Liver (tissue), 9 donors: ENCODE measurements around the gene SH2D4B. TPM values are rescaled to one million over a fixed set of nuclear protein-coding genes. Genes with fewer than 3 reads are reported as not detected.
A peak's percentile ranks its signal among the peaks of the same experiment; 100 is the strongest.

Experiments
- DNase-seq: peaks from one replicate; pipeline ENCODE4 v3.0.0-alpha.2; 2017; ENCODE audit warnings: low spot score
- H3K27ac ChIP-seq, 2 donors: one replicate each; pipeline ENCODE4 v1.7.0; 2013; ENCODE audit warnings: inconsistent platforms in 2 of 2, low read length in 2 of 2, control low read depth in 1 of 2, low read depth in 1 of 2, mild to moderate bottlenecking in 1 of 2
- H3K27me3 ChIP-seq, 4 donors: one replicate each; pipeline versions ENCODE4 v1.6.1 to v1.7.0; 2013; ENCODE audit warnings: low read length in 3 of 4, inconsistent platforms in 1 of 4, mild to moderate bottlenecking in 1 of 4, moderate library complexity in 1 of 4; ENCODE audit not compliant: control insufficient read depth in 4 of 4, insufficient read depth in 4 of 4
- H3K36me3 ChIP-seq, 4 donors: one replicate each; pipeline versions ENCODE4 v1.6.1 to v1.7.0; 2013; ENCODE audit warnings: low read length in 3 of 4, mild to moderate bottlenecking in 3 of 4, low read depth in 1 of 4, moderate library complexity in 1 of 4; ENCODE audit not compliant: control insufficient read depth in 4 of 4, insufficient read depth in 3 of 4
- H3K4me1 ChIP-seq, 4 donors: one replicate each; pipeline versions ENCODE4 v1.6.1 to v1.7.0; 2013; ENCODE audit warnings: low read length in 3 of 4, mild to moderate bottlenecking in 3 of 4, moderate library complexity in 1 of 4; ENCODE audit not compliant: control insufficient read depth in 4 of 4, insufficient read depth in 4 of 4
- H3K4me3 ChIP-seq, 3 donors: one replicate each; pipeline versions ENCODE4 v1.6.1 to v1.7.0; 2013; ENCODE audit warnings: low read length in 3 of 3, control low read depth in 1 of 3, low read depth in 1 of 3, mild to moderate bottlenecking in 1 of 3
- H3K9ac ChIP-seq, 2 donors: one replicate each; pipeline ENCODE4 v1.7.0; 2013; ENCODE audit warnings: low read length in 2 of 2, mild to moderate bottlenecking in 2 of 2, moderate library complexity in 2 of 2, control low read depth in 1 of 2, low read depth in 1 of 2
- H3K9me3 ChIP-seq, 4 donors: one replicate each; pipeline versions ENCODE4 v1.6.1 to v1.7.0; 2013; ENCODE audit warnings: low read length in 3 of 4; ENCODE audit not compliant: control insufficient read depth in 4 of 4
- EGR1 ChIP-seq, 2 donors: IDR thresholded peaks; 2 replicates each; pipeline ENCODE4 v1.6.1; 2016 to 2018; ENCODE audit warnings: antibody characterized with exemption in 2 of 2, low read depth in 2 of 2
- FOXA1 ChIP-seq: IDR thresholded peaks from 2 replicates; pipeline ENCODE4 v1.6.1; 2016; ENCODE audit warnings: antibody characterized with exemption
- FOXA2 ChIP-seq: IDR thresholded peaks from 2 replicates; pipeline ENCODE4 v1.6.1; 2016; ENCODE audit warnings: antibody characterized with exemption
- GABPA ChIP-seq, 2 donors: IDR thresholded peaks in 1 of 2; conservative IDR thresholded peaks in 1 of 2; 2 replicates each; pipeline ENCODE4 v1.6.1; 2016; ENCODE audit warnings: antibody characterized with exemption in 2 of 2, mild to moderate bottlenecking in 1 of 2, moderate library complexity in 1 of 2
- HNF4G ChIP-seq: IDR thresholded peaks from 2 replicates; pipeline ENCODE4 v1.6.1; 2016; ENCODE audit warnings: antibody characterized with exemption
- JUND ChIP-seq, 2 donors: IDR thresholded peaks; 2 replicates each; pipeline ENCODE4 v1.6.1; 2016; ENCODE audit warnings: antibody characterized with exemption in 2 of 2
- NR2F2 ChIP-seq: IDR thresholded peaks from 2 replicates; pipeline ENCODE4 v1.6.1; 2016; ENCODE audit warnings: antibody characterized with exemption
- RAD21 ChIP-seq, 2 donors: IDR thresholded peaks; 2 replicates each; pipeline ENCODE4 v1.6.1; 2016; ENCODE audit warnings: antibody characterized with exemption in 2 of 2, mild to moderate bottlenecking in 2 of 2
- RXRA ChIP-seq, 2 donors: IDR thresholded peaks; 2 replicates each; pipeline ENCODE4 v1.6.1; 2017 to 2018; ENCODE audit warnings: antibody characterized with exemption in 2 of 2, mild to moderate bottlenecking in 1 of 2
- SP1 ChIP-seq: IDR thresholded peaks from 2 replicates; pipeline ENCODE4 v1.6.1; 2018; ENCODE audit warnings: antibody characterized with exemption, mild to moderate bottlenecking
- TAF1 ChIP-seq: conservative IDR thresholded peaks from 2 replicates; pipeline ENCODE4 v1.6.1; 2016; ENCODE audit warnings: antibody characterized with exemption, mild to moderate bottlenecking
- YY1 ChIP-seq: IDR thresholded peaks from 2 replicates; pipeline ENCODE4 v1.6.1; 2016; ENCODE audit warnings: antibody characterized with exemption, mild to moderate bottlenecking
- WGBS: extraction: QIAGEN DNeasy Blood & Tissue Kit; methylation state at CpG from one replicate; pipeline ENCODE4 v1.1.7; 2013; 5-methylcytosine and 5-hydroxymethylcytosine counted together
- polyA plus RNA-seq, 2 donors: library from polyadenylated mRNA; stranded (reverse) in 1 of 2; unstranded in 1 of 2; fragments of 200-250 nt in 1 of 2; fragments of >200 nt in 1 of 2; fragmentation: Nextera tagmentation in 1 of 2; extraction: Ambion mirVana in 1 of 2; gene quantifications; one replicate each; pipeline versions ENCODE4 v1.2.1 to v1.2.3, GENCODE V29; 2013 to 2015
- total RNA-seq, 2 donors: library from RNA; depleted of rRNA; stranded (reverse); fragments of >200 nt; gene quantifications; one replicate each; pipeline ENCODE4 v1.2.3, GENCODE V29; 2014
- TF ChIP-seq, protein P1 (sequence below): IDR thresholded peaks from 2 replicates; pipeline ENCODE4 v1.6.1; 2016; ENCODE audit warnings: antibody characterized with exemption
- TF ChIP-seq, protein P2 (sequence below): IDR thresholded peaks from 2 replicates; pipeline ENCODE4 v1.6.1; 2016; ENCODE audit warnings: antibody characterized with exemption
- TF ChIP-seq, protein P3 (sequence below): IDR thresholded peaks from 2 replicates; pipeline ENCODE4 v1.6.1; 2016; ENCODE audit warnings: antibody characterized with exemption, mild to moderate bottlenecking
- TF ChIP-seq, protein P4 (sequence below): fragments of 150-350 bp; IDR thresholded peaks from 2 replicates; pipeline ENCODE4 v1.5.1; 2017; ENCODE audit warnings: improper control_type of control experiment, low read depth, low read length; ENCODE audit not compliant: missing input control
- donor health status: healthy.
- donor health status: healthy.
- donor health status: healthy.
- donor health status: healthy.
- donor health status: healthy.

The SH2D4B gene
- total and polyA plus RNA-seq, 4 donors = 0.19 TPM; not detected in 3

DNA sequence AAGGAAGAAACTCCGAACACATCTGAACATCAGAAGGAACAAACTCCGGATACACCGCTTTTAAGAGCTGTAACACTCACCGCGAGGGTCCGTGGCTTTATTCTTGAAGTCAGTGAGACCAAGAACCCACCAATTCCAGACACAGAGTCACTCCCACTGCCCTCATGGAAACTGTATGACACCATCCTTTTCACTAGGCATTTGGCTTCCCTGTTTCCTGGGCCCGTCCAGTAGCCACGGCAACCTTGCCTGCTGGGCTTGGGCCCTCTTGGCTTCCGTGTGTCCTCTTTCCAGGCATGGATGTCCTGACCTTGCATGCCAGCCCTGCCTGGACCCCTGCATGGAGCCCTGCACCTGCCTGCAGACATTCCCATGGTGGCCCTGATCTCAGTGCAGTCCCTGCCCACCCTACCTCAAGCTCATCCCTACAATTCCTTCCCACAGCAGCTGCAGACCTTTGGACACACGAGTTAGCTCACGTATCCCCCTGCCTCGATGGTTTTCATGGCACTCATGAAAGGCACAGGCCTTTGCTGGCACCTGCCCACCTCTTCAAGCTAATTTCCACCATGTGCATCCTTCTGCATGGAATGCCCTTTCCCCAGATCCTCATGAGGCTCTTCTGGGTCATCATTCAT, 6.7 kb downstream of the SH2D4B start:
- no peaks in the 10 kb centered on the region for H3K36me3 ChIP-seq
- H3K27ac ChIP-seq = no peak overlapping the region
- no peak overlapping the region for H3K4me3 ChIP-seq
- 89% methylated on average over 12 of the region's 12 CpGs for WGBS
- no peak overlapping the region for H3K9ac ChIP-seq
- no peaks in the 10 kb centered on the region for H3K27me3 ChIP-seq
- DNase-seq = no peak
- no peaks in the 10 kb centered on the region for H3K4me1 ChIP-seq
- no peak for TF ChIP-seq SP1
- TF ChIP-seq, protein P1, sequence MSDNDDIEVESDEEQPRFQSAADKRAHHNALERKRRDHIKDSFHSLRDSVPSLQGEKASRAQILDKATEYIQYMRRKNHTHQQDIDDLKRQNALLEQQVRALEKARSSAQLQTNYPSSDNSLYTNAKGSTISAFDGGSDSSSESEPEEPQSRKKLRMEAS = no peak
- TF ChIP-seq, protein P2, sequence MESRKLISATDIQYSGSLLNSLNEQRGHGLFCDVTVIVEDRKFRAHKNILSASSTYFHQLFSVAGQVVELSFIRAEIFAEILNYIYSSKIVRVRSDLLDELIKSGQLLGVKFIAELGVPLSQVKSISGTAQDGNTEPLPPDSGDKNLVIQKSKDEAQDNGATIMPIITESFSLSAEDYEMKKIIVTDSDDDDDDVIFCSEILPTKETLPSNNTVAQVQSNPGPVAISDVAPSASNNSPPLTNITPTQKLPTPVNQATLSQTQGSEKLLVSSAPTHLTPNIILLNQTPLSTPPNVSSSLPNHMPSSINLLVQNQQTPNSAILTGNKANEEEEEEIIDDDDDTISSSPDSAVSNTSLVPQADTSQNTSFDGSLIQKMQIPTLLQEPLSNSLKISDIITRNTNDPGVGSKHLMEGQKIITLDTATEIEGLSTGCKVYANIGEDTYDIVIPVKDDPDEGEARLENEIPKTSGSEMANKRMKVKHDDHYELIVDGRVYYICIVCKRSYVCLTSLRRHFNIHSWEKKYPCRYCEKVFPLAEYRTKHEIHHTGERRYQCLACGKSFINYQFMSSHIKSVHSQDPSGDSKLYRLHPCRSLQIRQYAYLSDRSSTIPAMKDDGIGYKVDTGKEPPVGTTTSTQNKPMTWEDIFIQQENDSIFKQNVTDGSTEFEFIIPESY = no peak
- no peak for TF ChIP-seq JUND (IDR thresholded peaks at IDR 0.05)
- TF ChIP-seq FOXA2 = no peak
- TF ChIP-seq GABPA (IDR thresholded peaks at IDR 0.05 in 1 of 2, conservative IDR thresholded peaks at IDR 0.05 in 1 of 2) = no peak
- TF ChIP-seq, protein P3, sequence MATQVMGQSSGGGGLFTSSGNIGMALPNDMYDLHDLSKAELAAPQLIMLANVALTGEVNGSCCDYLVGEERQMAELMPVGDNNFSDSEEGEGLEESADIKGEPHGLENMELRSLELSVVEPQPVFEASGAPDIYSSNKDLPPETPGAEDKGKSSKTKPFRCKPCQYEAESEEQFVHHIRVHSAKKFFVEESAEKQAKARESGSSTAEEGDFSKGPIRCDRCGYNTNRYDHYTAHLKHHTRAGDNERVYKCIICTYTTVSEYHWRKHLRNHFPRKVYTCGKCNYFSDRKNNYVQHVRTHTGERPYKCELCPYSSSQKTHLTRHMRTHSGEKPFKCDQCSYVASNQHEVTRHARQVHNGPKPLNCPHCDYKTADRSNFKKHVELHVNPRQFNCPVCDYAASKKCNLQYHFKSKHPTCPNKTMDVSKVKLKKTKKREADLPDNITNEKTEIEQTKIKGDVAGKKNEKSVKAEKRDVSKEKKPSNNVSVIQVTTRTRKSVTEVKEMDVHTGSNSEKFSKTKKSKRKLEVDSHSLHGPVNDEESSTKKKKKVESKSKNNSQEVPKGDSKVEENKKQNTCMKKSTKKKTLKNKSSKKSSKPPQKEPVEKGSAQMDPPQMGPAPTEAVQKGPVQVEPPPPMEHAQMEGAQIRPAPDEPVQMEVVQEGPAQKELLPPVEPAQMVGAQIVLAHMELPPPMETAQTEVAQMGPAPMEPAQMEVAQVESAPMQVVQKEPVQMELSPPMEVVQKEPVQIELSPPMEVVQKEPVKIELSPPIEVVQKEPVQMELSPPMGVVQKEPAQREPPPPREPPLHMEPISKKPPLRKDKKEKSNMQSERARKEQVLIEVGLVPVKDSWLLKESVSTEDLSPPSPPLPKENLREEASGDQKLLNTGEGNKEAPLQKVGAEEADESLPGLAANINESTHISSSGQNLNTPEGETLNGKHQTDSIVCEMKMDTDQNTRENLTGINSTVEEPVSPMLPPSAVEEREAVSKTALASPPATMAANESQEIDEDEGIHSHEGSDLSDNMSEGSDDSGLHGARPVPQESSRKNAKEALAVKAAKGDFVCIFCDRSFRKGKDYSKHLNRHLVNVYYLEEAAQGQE = no peak
- no peak for TF ChIP-seq HNF4G
- no peak for TF ChIP-seq RAD21 (IDR thresholded peaks at IDR 0.05)
- no peaks in the 10 kb centered on the region for H3K9me3 ChIP-seq

DNA sequence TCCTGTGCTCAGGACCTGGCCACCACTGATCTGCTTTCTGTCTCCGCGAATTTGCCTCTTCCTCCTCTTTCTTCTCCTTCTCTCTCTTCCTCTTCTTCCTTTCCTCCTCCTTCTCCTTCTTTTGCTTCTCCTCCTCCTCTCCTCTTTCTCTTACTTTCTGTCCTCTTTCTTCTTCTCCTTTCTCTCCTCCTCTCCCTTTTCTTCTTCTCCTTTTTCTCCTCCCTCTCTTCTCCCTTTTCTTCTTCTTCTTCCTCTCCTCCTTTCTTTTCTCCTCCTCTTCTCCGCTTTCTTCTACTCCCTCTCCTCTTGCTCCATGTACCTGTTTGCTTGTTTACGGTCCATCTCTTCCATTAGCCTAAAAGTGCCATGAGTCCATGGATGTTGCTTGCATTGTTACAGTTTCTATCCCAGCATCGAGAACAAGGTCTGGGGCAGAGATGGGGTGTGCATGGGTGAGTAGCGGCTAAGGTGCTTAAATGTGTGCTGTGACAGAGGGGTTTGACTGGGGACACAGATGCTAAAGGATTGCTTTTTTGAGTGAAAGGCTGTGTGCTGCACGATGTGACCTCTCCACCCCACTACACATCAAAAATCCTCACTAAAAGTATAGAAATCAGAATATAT, 7.7 kb downstream of the SH2D4B start:
- TF ChIP-seq NR2F2 (no peak), RAD21 (IDR thresholded peaks at IDR 0.05) (no peak), EGR1 (IDR thresholded peaks at IDR 0.05; ENCODE audit: low read depth in 2 of 2) (no peak)
- H3K27me3 ChIP-seq = no peaks in the 10 kb centered on the region
- no peaks in the 10 kb centered on the region for H3K36me3 ChIP-seq
- no peak overlapping the region for H3K9ac ChIP-seq
- H3K4me3 ChIP-seq = no peak overlapping the region
- no peaks in the 10 kb centered on the region for H3K4me1 ChIP-seq
- 90% methylated on average over 7 of the region's 7 CpGs for WGBS
- no peak for DNase-seq
- no peaks in the 10 kb centered on the region for H3K9me3 ChIP-seq
- H3K27ac ChIP-seq = no peak overlapping the region

DNA sequence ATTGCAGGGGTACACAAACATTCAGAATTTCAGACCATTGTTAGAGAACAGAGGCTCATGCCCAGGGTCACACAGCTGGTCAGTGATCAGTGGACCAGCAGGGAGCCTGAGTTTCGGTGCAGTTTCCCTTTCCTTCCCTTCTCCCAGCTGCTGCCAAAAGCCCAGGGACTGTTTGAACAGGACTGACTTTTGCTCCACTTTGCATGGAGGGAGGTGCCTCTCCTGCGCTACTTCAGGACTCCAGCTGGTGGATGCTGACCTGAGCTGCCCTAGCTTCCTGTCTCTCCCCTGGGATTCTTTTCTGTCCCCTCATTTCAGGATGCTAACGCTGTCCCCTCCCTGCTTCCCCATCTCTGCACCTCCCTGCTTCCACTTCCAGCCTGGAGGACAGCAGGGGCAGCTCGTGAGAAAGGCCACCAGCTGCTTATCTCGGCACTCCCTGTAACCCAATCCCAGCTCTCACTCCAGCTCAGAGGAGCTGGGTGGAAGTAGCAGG, 14.5 kb downstream of the SH2D4B start:
- Histone ChIP-seq H3K9ac (peak overlapping the region in 1 of 2 donors; percentile 31), H3K27ac (peak overlapping the region; percentile 44 to 66), H3K36me3 (no peaks in the 10 kb centered on the region), H3K4me3 (no peak overlapping the region), H3K4me1 (peaks cover 0 to 12% (median 10%) of the 10 kb centered on the region in 4 donors), H3K27me3 (no peaks in the 10 kb centered on the region), H3K9me3 (no peaks in the 10 kb centered on the region)
- no peak for DNase-seq
- WGBS = 13% methylated on average over 5 of the region's 5 CpGs
- TF ChIP-seq EGR1 (IDR thresholded peaks at IDR 0.05; ENCODE audit: low read depth in 2 of 2) (no peak), FOXA1 (no peak), NR2F2 (peak; percentile 88), TAF1 (no peak), RXRA (IDR thresholded peaks at IDR 0.05) (peak; percentile 89 to 94), JUND (IDR thresholded peaks at IDR 0.05) (peak in 1 of 2 donors; percentile 29), YY1 (peak; percentile 73), FOXA2 (no peak)
- TF ChIP-seq, protein P1 = peak; percentile 44
- TF ChIP-seq, protein P2 = no peak
- TF ChIP-seq, protein P4, sequence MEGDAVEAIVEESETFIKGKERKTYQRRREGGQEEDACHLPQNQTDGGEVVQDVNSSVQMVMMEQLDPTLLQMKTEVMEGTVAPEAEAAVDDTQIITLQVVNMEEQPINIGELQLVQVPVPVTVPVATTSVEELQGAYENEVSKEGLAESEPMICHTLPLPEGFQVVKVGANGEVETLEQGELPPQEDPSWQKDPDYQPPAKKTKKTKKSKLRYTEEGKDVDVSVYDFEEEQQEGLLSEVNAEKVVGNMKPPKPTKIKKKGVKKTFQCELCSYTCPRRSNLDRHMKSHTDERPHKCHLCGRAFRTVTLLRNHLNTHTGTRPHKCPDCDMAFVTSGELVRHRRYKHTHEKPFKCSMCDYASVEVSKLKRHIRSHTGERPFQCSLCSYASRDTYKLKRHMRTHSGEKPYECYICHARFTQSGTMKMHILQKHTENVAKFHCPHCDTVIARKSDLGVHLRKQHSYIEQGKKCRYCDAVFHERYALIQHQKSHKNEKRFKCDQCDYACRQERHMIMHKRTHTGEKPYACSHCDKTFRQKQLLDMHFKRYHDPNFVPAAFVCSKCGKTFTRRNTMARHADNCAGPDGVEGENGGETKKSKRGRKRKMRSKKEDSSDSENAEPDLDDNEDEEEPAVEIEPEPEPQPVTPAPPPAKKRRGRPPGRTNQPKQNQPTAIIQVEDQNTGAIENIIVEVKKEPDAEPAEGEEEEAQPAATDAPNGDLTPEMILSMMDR = peak; percentile 1
